H9 (cell line): Measurements from ENCODE around the gene DNAAF3. TPM values are rescaled to one million over a fixed set of nuclear protein-coding genes. Genes with fewer than 3 reads are reported as not detected.
A peak's percentile ranks its signal among the peaks of the same experiment; 100 is the strongest.

Experiments
- DNase-seq: peaks from one replicate; pipeline ENCODE4 v3.0.0-alpha.2; 2017
- H2AFZ ChIP-seq: one replicate; pipeline ENCODE4 v1.6.1; 2013; ENCODE audit warnings: mild to moderate bottlenecking, low read length, control low read depth, moderate library complexity
- H2AK5ac ChIP-seq: 2 replicates; pipeline ENCODE4 v1.6.1; 2013; ENCODE audit warnings: low read length, control low read depth, mixed read lengths; ENCODE audit not compliant: insufficient read length
- H2BK120ac ChIP-seq: one replicate; pipeline ENCODE4 v1.6.1; 2013; ENCODE audit warnings: low read depth, mild to moderate bottlenecking, low read length, control low read depth, inconsistent platforms; ENCODE audit not compliant: poor library complexity, severe bottlenecking
- H2BK12ac ChIP-seq: 2 replicates; pipeline ENCODE4 v1.6.1; 2013; ENCODE audit warnings: low read length, control low read depth, mixed read lengths, low read depth; ENCODE audit not compliant: insufficient read length
- H2BK15ac ChIP-seq: 2 replicates; pipeline ENCODE4 v1.6.1; 2013; ENCODE audit warnings: low read depth, low read length, control low read depth
- H2BK20ac ChIP-seq: one replicate; pipeline ENCODE4 v1.6.1; 2013; ENCODE audit warnings: low read depth, mild to moderate bottlenecking, low read length, control low read depth, inconsistent platforms; ENCODE audit not compliant: poor library complexity, severe bottlenecking
- H2BK5ac ChIP-seq: 2 replicates; pipeline ENCODE4 v1.6.1; 2013; ENCODE audit warnings: low read length, control low read depth, mixed read lengths; ENCODE audit not compliant: insufficient read length
- H3K14ac ChIP-seq: 2 replicates; pipeline ENCODE4 v1.6.1; 2013; ENCODE audit warnings: low read length, control low read depth; ENCODE audit not compliant: insufficient read depth
- H3K18ac ChIP-seq: 2 replicates; pipeline ENCODE4 v1.6.1; 2013; ENCODE audit warnings: low read depth, mild to moderate bottlenecking, mixed read lengths, low read length, control low read depth; ENCODE audit not compliant: insufficient read length
- H3K23ac ChIP-seq: 2 replicates; pipeline ENCODE4 v1.6.1; 2013; ENCODE audit warnings: low read length, control low read depth, mixed read lengths, low read depth; ENCODE audit not compliant: insufficient read length
- H3K23me2 ChIP-seq: 2 replicates; pipeline ENCODE4 v1.6.1; 2013; ENCODE audit warnings: low read depth, mild to moderate bottlenecking, mixed read lengths, low read length, control low read depth; ENCODE audit not compliant: insufficient read length, poor library complexity, severe bottlenecking
- H3K27ac ChIP-seq: 2 replicates; pipeline ENCODE4 v1.5.1; 2013; ENCODE audit warnings: low read length, control low read depth, mixed read lengths, low read depth; ENCODE audit not compliant: insufficient read length
- H3K27me3 ChIP-seq: 2 replicates; pipeline ENCODE4 v1.6.1; 2013; ENCODE audit warnings: low read length, control low read depth, inconsistent platforms; ENCODE audit not compliant: insufficient read depth
- H3K4ac ChIP-seq: 2 replicates; pipeline ENCODE4 v1.6.1; 2013; ENCODE audit warnings: low read depth, mild to moderate bottlenecking, control low read depth, inconsistent platforms, low read length, moderate library complexity
- H3K4me1 ChIP-seq: 2 replicates; pipeline ENCODE4 v1.6.1; 2013; ENCODE audit warnings: low read length, control low read depth, inconsistent platforms; ENCODE audit not compliant: insufficient read depth
- H3K4me2 ChIP-seq: 2 replicates; pipeline ENCODE4 v1.6.1; 2013; ENCODE audit warnings: low read length, control low read depth, mixed read lengths; ENCODE audit not compliant: insufficient read length, insufficient read depth
- H3K56ac ChIP-seq: 2 replicates; pipeline ENCODE4 v1.6.1; 2013; ENCODE audit warnings: low read depth, mild to moderate bottlenecking, mixed read lengths, low read length, control low read depth; ENCODE audit not compliant: insufficient read length
- H3K79me1 ChIP-seq: 2 replicates; pipeline ENCODE4 v1.6.1; 2013; ENCODE audit warnings: low read depth, mild to moderate bottlenecking, moderate library complexity, low read length, control low read depth, inconsistent platforms; ENCODE audit not compliant: insufficient read depth, poor library complexity, severe bottlenecking
- H3K79me2 ChIP-seq: 2 replicates; pipeline ENCODE4 v1.6.1; 2013; ENCODE audit warnings: low read length, control low read depth, inconsistent platforms; ENCODE audit not compliant: insufficient read depth
- H3K9ac ChIP-seq: 2 replicates; pipeline ENCODE4 v1.6.1; 2013; ENCODE audit warnings: low read length, control low read depth, mixed read lengths; ENCODE audit not compliant: insufficient read length; ENCODE audit errors: extremely low read depth
- H3K9me3 ChIP-seq: one replicate; pipeline ENCODE4 v1.6.1; 2013; ENCODE audit warnings: low read depth, low read length, inconsistent platforms; ENCODE audit not compliant: control insufficient read depth
- H3T11ph ChIP-seq: one replicate; pipeline ENCODE4 v1.6.1; 2013; ENCODE audit warnings: mild to moderate bottlenecking, low read length, control low read depth, inconsistent platforms
- H4K20me1 ChIP-seq: one replicate; pipeline ENCODE4 v1.6.1; 2013; ENCODE audit not compliant: control insufficient read depth, insufficient read length, insufficient read depth
- H4K5ac ChIP-seq: 2 replicates; pipeline ENCODE4 v1.6.1; 2013; ENCODE audit warnings: low read depth, mild to moderate bottlenecking, mixed read lengths, low read length, control low read depth; ENCODE audit not compliant: insufficient read length
- H4K8ac ChIP-seq: replicated peaks from 2 replicates; pipeline ENCODE4 v1.6.1; 2013; ENCODE audit warnings: low read length, control low read depth, mixed read lengths, low read depth; ENCODE audit not compliant: insufficient read length
- H4K91ac ChIP-seq: 2 replicates; pipeline ENCODE4 v1.6.1; 2013; ENCODE audit warnings: low read depth, mild to moderate bottlenecking, moderate library complexity, mixed read lengths, low read length, control low read depth; ENCODE audit not compliant: insufficient read length
- H3K27ac Mint-ChIP-seq, 3 experiments: 2 replicates in 2 of 3; 3 replicates in 1 of 3; pipeline ENCODE4 v1.8.0; 2020 to 2021; ENCODE audit warnings: mixed read lengths in 3 of 3, mild to moderate bottlenecking in 1 of 3, moderate library complexity in 1 of 3
- H3K27me3 Mint-ChIP-seq: 2 replicates; pipeline ENCODE4 v1.8.0; 2021; ENCODE audit warnings: low read depth, mild to moderate bottlenecking, moderate library complexity, mixed read lengths
- H3K36me3 Mint-ChIP-seq, 3 experiments: 2 replicates in 2 of 3; 3 replicates in 1 of 3; pipeline ENCODE4 v1.8.0; 2020 to 2021; ENCODE audit warnings: low read depth in 3 of 3, mixed read lengths in 3 of 3; ENCODE audit not compliant: insufficient read depth in 1 of 3
- H3K4me1 Mint-ChIP-seq, 2 experiments: 2 replicates each; pipeline ENCODE4 v1.8.0; 2020; ENCODE audit warnings: mixed read lengths in 2 of 2
- H3K4me3 Mint-ChIP-seq, 2 experiments: 2 replicates in 1 of 2; 3 replicates in 1 of 2; pipeline ENCODE4 v1.8.0; 2020 to 2021; ENCODE audit warnings: mild to moderate bottlenecking in 2 of 2, mixed read lengths in 2 of 2, moderate library complexity in 1 of 2
- H3K9me3 Mint-ChIP-seq, 2 experiments: 2 replicates in 1 of 2; 3 replicates in 1 of 2; pipeline ENCODE4 v1.8.0; 2020; ENCODE audit warnings: mild to moderate bottlenecking in 2 of 2, mixed read lengths in 2 of 2, moderate library complexity in 1 of 2
- CTCF ChIP-seq: fragments of 200-600 bp; sonication (generic); conservative IDR thresholded peaks from 3 replicates; pipeline ENCODE4 v1.8.0; 2021; ENCODE audit warnings: antibody characterized with exemption, mild to moderate bottlenecking
- WGBS: extraction: QIAGEN DNeasy Blood & Tissue Kit; methylation state at CpG from one replicate; pipeline ENCODE4 v1.1.7; 2013; ENCODE audit warnings: missing lambda C conversion rate, low lambda C conversion rate, mixed read lengths; ENCODE audit not compliant: insufficient read length; ENCODE audit errors: extremely low coverage; 5-methylcytosine and 5-hydroxymethylcytosine counted together
- total RNA-seq: library from RNA; stranded (reverse); gene quantifications from 2 replicates; pipeline ENCODE4 v1.2.1, GENCODE V29; 2021

The DNAAF3 gene
- total RNA-seq, 1 experiment from 2014 or later, result 4.6 TPM

GRCh38 chr19:55116232-55116858, 50.1 kb downstream of the DNAAF3 start:
- H3K18ac ChIP-seq, result peak overlapping the region; percentile 15
- WGBS, result no CpG with 5 or more reads among the region's 25 CpGs
- H2BK120ac ChIP-seq, result no peak overlapping the region
- H4K8ac ChIP-seq, result no peak overlapping the region
- H3K27me3 Mint-ChIP-seq, result peaks cover 1% of the 10 kb centered on the region
- peaks cover 7% of the 10 kb centered on the region; the same call in 1 of the 2 replicates for H3K79me2 ChIP-seq
- H3K4me2 ChIP-seq, result peak overlapping the region; percentile 99
- no peak overlapping the region for H2BK20ac ChIP-seq
- no peak overlapping the region for H3T11ph ChIP-seq
- H3K27ac ChIP-seq, result no peak overlapping the region
- H3K56ac ChIP-seq, result no peak overlapping the region
- H2BK5ac ChIP-seq, result no peak overlapping the region
- no peak overlapping the region for H4K5ac ChIP-seq
- no peaks in the 10 kb centered on the region for H3K4me1 ChIP-seq
- H3K79me1 ChIP-seq, result peaks cover 5% of the 10 kb centered on the region
- no peak overlapping the region for H2BK12ac ChIP-seq
- peak overlapping the region; percentile 77 for H3K9ac ChIP-seq
- H3K4me3 Mint-ChIP-seq, result peak overlapping the region; percentile 92 to 94
- no peak overlapping the region; the same call in 1 of the 2 replicates for H2BK15ac ChIP-seq
- H3K23me2 ChIP-seq, result peaks cover 15% of the 10 kb centered on the region
- H4K20me1 ChIP-seq, result peaks cover 3% of the 10 kb centered on the region
- peak overlapping the region in 2 of 3 experiments; percentile 82 to 89; a peak in 5 of 7 replicates for H3K27ac Mint-ChIP-seq
- no peak overlapping the region for H4K91ac ChIP-seq
- DNase-seq, result no peak
- H3K14ac ChIP-seq, result peak overlapping the region; percentile 62
- H3K9me3 ChIP-seq, result no peaks in the 10 kb centered on the region
- H3K9me3 Mint-ChIP-seq, result no peaks in the 10 kb centered on the region
- no peak overlapping the region for H2AFZ ChIP-seq
- H3K36me3 Mint-ChIP-seq, result no peaks in the 10 kb centered on the region
- H3K23ac ChIP-seq, result no peak overlapping the region
- peaks cover 21 to 30% of the 10 kb centered on the region in 2 experiments for H3K4me1 Mint-ChIP-seq
- no peak for TF ChIP-seq CTCF
- no peak overlapping the region for H2AK5ac ChIP-seq
- no peaks in the 10 kb centered on the region for H3K27me3 ChIP-seq
- H3K4ac ChIP-seq, result no peak overlapping the region
